HepG2 (cell line): ENCODE results near the gene EPB42. TPM values are rescaled to one million over a fixed set of nuclear protein-coding genes. Genes with fewer than 3 reads are reported as not detected.
A peak's percentile ranks its signal among the peaks of the same experiment; 100 is the strongest.

ENCODE experiments used
- ATAC-seq: fragments of 200-7000 bp; cut with Tn5 transposase; 3 replicates; pipeline ENCODE4 v1.9.1; 2020; ENCODE audit warnings: mild to moderate bottlenecking, moderate library complexity
- BruUV-seq: library from RNA; stranded (reverse); fragments of 400-500 nt; replicated peaks from 2 replicates; lab custom pipeline; 2021; lab: Mats Ljungman, UMichigan
- CTCF ChIA-PET: fragments of 300-600 bp; formaldehyde crosslinking; extraction: SDS; loops from one replicate; lab custom pipeline; 2021; ENCODE audit warnings: low total read pairs, inconsistent platforms, low intra/inter-chr PET ratio; lab: Yijun Ruan, JAX
- POLR2A ChIA-PET: fragments of 350-600 bp; sonication (Branson Sonifier 250); formaldehyde crosslinking; loops from one replicate; lab custom pipeline; 2020; ENCODE audit warnings: antibody characterized with exemption, inconsistent platforms; lab: Yijun Ruan, JAX
- DNase-seq: peaks from one replicate; pipeline ENCODE4 v3.0.0-alpha.2; 2015; ENCODE audit warnings: low spot score
- FAIRE-seq: peaks from 3 replicates; lab custom pipeline; 2011; peaks lifted over from hg19 to GRCh38; lab: Jason Lieb, UNC
- H2AFZ ChIP-seq: one replicate; pipeline ENCODE4 v1.6.1; 2011; ENCODE audit warnings: low read length, inconsistent platforms
- H3K27ac ChIP-seq: fragments of 300-600 bp; 3 replicates; pipeline ENCODE4 v1.8.0; 2011; ENCODE audit warnings: mixed run types, mild to moderate bottlenecking, mixed read lengths, low read length, inconsistent platforms; ENCODE audit not compliant: insufficient read depth; ENCODE audit errors: extremely low read length
- H3K27me3 ChIP-seq, 2 experiments: fragments of 200-600 bp in 1 of 2; 2 replicates in 1 of 2; 3 replicates in 1 of 2; pipeline versions ENCODE4 v1.6.0 to v1.8.0; 2011; ENCODE audit warnings: low read length in 2 of 2, mild to moderate bottlenecking in 2 of 2, moderate library complexity in 2 of 2, inconsistent platforms in 1 of 2; ENCODE audit not compliant: insufficient read depth in 2 of 2, control insufficient read depth in 1 of 2
- H3K36me3 ChIP-seq, 2 experiments: fragments of 200-600 bp in 1 of 2; replicated peaks in 1 of 2; 2 replicates in 1 of 2; 3 replicates in 1 of 2; pipeline versions ENCODE4 v1.5.1 to v1.8.0; 2011; ENCODE audit warnings: low read length in 2 of 2, inconsistent platforms in 1 of 2; ENCODE audit not compliant: insufficient read depth in 2 of 2, control insufficient read depth in 1 of 2
- H3K4me1 ChIP-seq: 2 replicates; pipeline ENCODE4 v1.5.1; 2012; ENCODE audit warnings: low read length, inconsistent platforms; ENCODE audit not compliant: insufficient read depth
- H3K4me2 ChIP-seq: 2 replicates; pipeline ENCODE4 v1.6.0; 2011; ENCODE audit warnings: low read depth, low read length, inconsistent platforms
- H3K4me3 ChIP-seq, 3 experiments: fragments of 200-600 bp in 1 of 3; sonication (generic), shearing (Covaris generic) in 1 of 3; replicated peaks in 1 of 3; 2 replicates each; pipeline ENCODE4 v1.5.1; 2011 to 2016; ENCODE audit warnings: low read length in 3 of 3, inconsistent platforms in 2 of 3, low read depth in 2 of 3, mild to moderate bottlenecking in 2 of 3, control low read depth in 1 of 3, mixed read lengths in 1 of 3; ENCODE audit not compliant: insufficient read depth in 1 of 3
- H3K79me2 ChIP-seq: one replicate; pipeline ENCODE4 v1.6.1; 2011; ENCODE audit warnings: low read length, inconsistent platforms; ENCODE audit not compliant: insufficient read depth
- H3K9ac ChIP-seq: 2 replicates; pipeline ENCODE4 v1.6.0; 2011; ENCODE audit warnings: mild to moderate bottlenecking, low read depth, low read length, inconsistent platforms; ENCODE audit not compliant: insufficient read depth
- H3K9me3 ChIP-seq: 2 replicates; pipeline ENCODE4 v1.5.1; 2012; ENCODE audit warnings: mild to moderate bottlenecking, low read length
- H4K20me1 ChIP-seq: 2 replicates; pipeline ENCODE4 v1.6.0; 2011; ENCODE audit warnings: inconsistent platforms, mild to moderate bottlenecking, low read length, moderate library complexity; ENCODE audit not compliant: insufficient read depth
- CTCF ChIP-seq: sonication (generic); formaldehyde crosslinking; IDR thresholded peaks from 2 replicates; pipeline ENCODE4 v1.5.0; 2020; ENCODE audit warnings: mild to moderate bottlenecking, missing genetic modification reagents, moderate library complexity
- ZBTB33 ChIP-seq: sonication (generic); formaldehyde crosslinking; IDR thresholded peaks from 2 replicates; pipeline ENCODE4 v1.4.0; 2020; ENCODE audit warnings: missing genetic modification reagents
- ZBTB39 ChIP-seq: sonication (generic); formaldehyde crosslinking; IDR thresholded peaks from 2 replicates; pipeline ENCODE4 v1.5.0; 2020; ENCODE audit warnings: missing genetic modification reagents
- ZNF34 ChIP-seq: sonication (generic); formaldehyde crosslinking; IDR thresholded peaks from 2 replicates; pipeline ENCODE4 v1.4.0; 2020; ENCODE audit warnings: mild to moderate bottlenecking, missing genetic modification reagents, borderline replicate concordance
- ZNF343 ChIP-seq: sonication (generic); formaldehyde crosslinking; IDR thresholded peaks from 2 replicates; pipeline ENCODE4 v1.4.0; 2020; ENCODE audit warnings: mild to moderate bottlenecking, missing genetic modification reagents
- ZNF441 ChIP-seq: sonication (generic); formaldehyde crosslinking; IDR thresholded peaks from 2 replicates; pipeline ENCODE4 v1.7.0; 2021; ENCODE audit warnings: missing genetic modification reagents, borderline replicate concordance
- ZNF572 ChIP-seq: sonication (generic); formaldehyde crosslinking; IDR thresholded peaks from 2 replicates; pipeline ENCODE4 v1.5.1; 2020; ENCODE audit warnings: mild to moderate bottlenecking, missing genetic modification reagents
- whole genome bisulfite sequencing: methylation state at CpG from one replicate; pipeline ENCODE4 v1.1.6; 2017; ENCODE audit warnings: low lambda C conversion rate; 5-methylcytosine and 5-hydroxymethylcytosine counted together
- in situ Hi-C: cut with HindIII; loops from 2 replicates; pipeline ENCODE4 v1.10.0; 2017; ENCODE audit warnings: low pct_unique_long_range_greater_than_20kb; ENCODE audit not compliant: extremely low pct_ligation_motif_present
- intact Hi-C: fragments of 100-400 bp; cut with micrococcal nuclease; formaldehyde crosslinking; loops from one replicate; pipeline ENCODE4 v1.10.0; 2022; ENCODE audit not compliant: unreplicated experiment
- polyA plus RNA-seq, 8 experiments: library from polyadenylated mRNA; depleted of rRNA in 3 of 8; stranded (reverse) in 7 of 8; unstranded in 1 of 8; fragments of >200 nt; fragmentation: Illumina TruSeq in 4 of 8; extraction: Trizol in 4 of 8; gene quantifications; 2 replicates each; pipeline versions ENCODE4 v1.2.1 to v1.2.3, GENCODE V29; 2011 to 2016; ENCODE audit warnings: low read depth in 4 of 8, missing spikeins in 1 of 8, mixed read lengths in 1 of 8; ENCODE audit not compliant: insufficient read depth in 1 of 8
- total RNA-seq, 5 experiments: library from RNA; depleted of rRNA; stranded (reverse); fragments of >200 nt; fragmentation: Illumina TruSeq; extraction: Trizol; gene quantifications; 2 replicates each; pipeline ENCODE4 v1.2.3, GENCODE V29; 2016; ENCODE audit warnings: low read depth in 1 of 5

The EPB42 gene
- total and polyA plus RNA-seq, 2 of the 13 experiments (the other 11 are each of a cell fraction or from before 2014, with no cell fraction given), result not detected

- Histone ChIP-seq H3K4me2 (no peak overlapping the region), H3K9ac (no peak overlapping the region), H3K4me3 (no peak overlapping the region), H3K4me1 (0 out of 2 replicates have a peak, but pooled peaks cover 11% of the 10 kb centered on the region), H3K27ac (no peak overlapping the region), H3K79me2 (no peaks in the 10 kb centered on the region), H3K9me3 (no peaks in the 10 kb centered on the region), H3K27me3 (peaks cover 0 to 8% of the 10 kb centered on the region in 2 experiments; a peak in 3 of 5 replicates), H2AFZ (no peak overlapping the region), H4K20me1 (no peaks in the 10 kb centered on the region), H3K36me3 (no peaks in the 10 kb centered on the region)
- TF ChIP-seq CTCF (CRISPR knock-in tag) (peak; percentile 29; the same call in 1 of the 2 replicates), ZBTB39 (no peak), ZNF572 (no peak), ZBTB33 (CRISPR knock-in tag) (peak; percentile 27; the same call in 1 of the 2 replicates), ZNF441 (CRISPR knock-in tag) (no peak), ZNF34 (CRISPR knock-in tag) (no peak), ZNF343 (CRISPR knock-in tag) (no peak)
- no peak for ATAC-seq
- ChIA-PET CTCF (no interaction called here), POLR2A (no interaction called here)
- no peak for DNase-seq
- in situ Hi-C loops, result loop anchor here (25.0 kb wide), 1 partner anchor 507 kb away; no protein-coding TSS in a partner anchor
- 36% methylated on average over 13 of the region's 13 CpGs for WGBS
- no peak for FAIRE-seq
- intact Hi-C loops, result no loop called here
- no TSS peak for BruUV-seq
These were observed 1.7 kb downstream of the EPB42 start for GRCh38 chr15:43218908-43219706.
